DOHH2 (cell line): ENCODE data around the gene CACNA1D.

Experiments used
- H3F3A ChIP-seq: fragments of 200-600 bp; sonication (generic), shearing (Covaris generic); 2 replicates; pipeline ENCODE4 v1.6.0; 2016; ENCODE audit warnings: antibody characterized with exemption, mild to moderate bottlenecking; ENCODE audit not compliant: control insufficient read depth, insufficient read depth
- H3K27ac ChIP-seq: fragments of 200-600 bp; sonication (generic); 2 replicates; pipeline ENCODE4 v1.5.1; 2014; ENCODE audit warnings: low read depth, mild to moderate bottlenecking, low read length, moderate library complexity
- H3K27me3 ChIP-seq: fragments of 200-600 bp; sonication (generic); 2 replicates; pipeline ENCODE4 v1.6.1; 2014; ENCODE audit warnings: mild to moderate bottlenecking, low read length, mixed read lengths; ENCODE audit not compliant: control insufficient read depth
- H3K36me3 ChIP-seq: fragments of 200-600 bp; sonication (generic); 2 replicates; pipeline ENCODE4 v1.6.1; 2014; ENCODE audit warnings: mild to moderate bottlenecking, low read length, moderate library complexity, mixed read lengths; ENCODE audit not compliant: control insufficient read depth
- H3K4me1 ChIP-seq: fragments of 200-600 bp; sonication (generic); 2 replicates; pipeline ENCODE4 v1.6.1; 2014; ENCODE audit warnings: mild to moderate bottlenecking, low read length, mixed read lengths; ENCODE audit not compliant: control insufficient read depth
- H3K4me2 ChIP-seq: fragments of 200-600 bp; sonication (generic); 2 replicates; pipeline ENCODE4 v1.6.0; 2014; ENCODE audit warnings: mild to moderate bottlenecking, low read length, moderate library complexity
- H3K4me3 ChIP-seq: fragments of 200-600 bp; sonication (generic); 2 replicates; pipeline ENCODE4 v1.5.1; 2014; ENCODE audit warnings: mild to moderate bottlenecking, low read length, mixed read lengths
- H3K79me2 ChIP-seq: fragments of 200-600 bp; sonication (generic); 2 replicates; pipeline ENCODE4 v1.6.1; 2014; ENCODE audit warnings: mild to moderate bottlenecking, low read length, mixed read lengths; ENCODE audit not compliant: control insufficient read depth
- H3K9me2 ChIP-seq: fragments of 200-600 bp; sonication (generic); replicated peaks from 2 replicates; pipeline ENCODE4 v1.6.1; 2014; ENCODE audit warnings: mild to moderate bottlenecking, low read length, mixed read lengths; ENCODE audit not compliant: control insufficient read depth
- H3K9me3 ChIP-seq: fragments of 200-600 bp; sonication (generic); 2 replicates; pipeline ENCODE4 v1.6.1; 2014; ENCODE audit warnings: antibody characterized with exemption, low read length, mixed read lengths; ENCODE audit not compliant: control insufficient read depth, insufficient read depth
- H4K20me1 ChIP-seq: fragments of 200-600 bp; sonication (generic); 2 replicates; pipeline ENCODE4 v1.6.0; 2014; ENCODE audit warnings: low read depth, mild to moderate bottlenecking, antibody characterized with exemption, low read length, moderate library complexity; ENCODE audit not compliant: control insufficient read depth, insufficient read depth
- EZH2phosphoT487 ChIP-seq: fragments of 200-600 bp; sonication (generic); IDR thresholded peaks from 2 replicates; pipeline ENCODE4 v1.6.1; 2017; ENCODE audit warnings: borderline replicate concordance, mild to moderate bottlenecking, antibody characterized with exemption, low read length, moderate library complexity, mixed read lengths
- TF ChIP-seq, protein P1 (sequence below): fragments of 200-600 bp; sonication (generic); IDR thresholded peaks from one replicate; pipeline ENCODE4 v1.5.1; 2014; ENCODE audit warnings: antibody characterized with exemption, mild to moderate bottlenecking, low read depth, low read length; ENCODE audit not compliant: poor library complexity, severe bottlenecking

CACNA1D gene

DNA sequence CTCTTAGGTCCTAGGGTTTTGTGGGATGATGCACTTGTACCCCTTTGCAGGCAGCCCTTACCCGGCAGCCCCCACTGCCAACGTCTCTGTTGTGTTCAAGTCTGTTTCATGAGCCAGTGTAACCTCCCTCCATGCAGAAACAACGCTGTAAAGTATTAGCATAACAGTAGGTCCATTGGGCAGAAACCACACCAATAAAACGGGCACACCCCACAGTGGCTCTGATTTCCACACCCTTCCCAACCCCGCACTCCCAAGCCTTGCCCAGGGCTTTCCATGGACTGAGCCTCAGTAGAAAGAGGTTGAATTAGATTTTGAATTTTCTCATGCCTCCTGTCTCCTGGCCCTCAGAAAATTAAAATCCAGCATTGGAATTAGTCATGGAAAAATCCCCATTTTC is 124.5 kb downstream of the CACNA1D start:
- TF ChIP-seq EZH2phosphoT487: no peak
- TF ChIP-seq, protein P1, sequence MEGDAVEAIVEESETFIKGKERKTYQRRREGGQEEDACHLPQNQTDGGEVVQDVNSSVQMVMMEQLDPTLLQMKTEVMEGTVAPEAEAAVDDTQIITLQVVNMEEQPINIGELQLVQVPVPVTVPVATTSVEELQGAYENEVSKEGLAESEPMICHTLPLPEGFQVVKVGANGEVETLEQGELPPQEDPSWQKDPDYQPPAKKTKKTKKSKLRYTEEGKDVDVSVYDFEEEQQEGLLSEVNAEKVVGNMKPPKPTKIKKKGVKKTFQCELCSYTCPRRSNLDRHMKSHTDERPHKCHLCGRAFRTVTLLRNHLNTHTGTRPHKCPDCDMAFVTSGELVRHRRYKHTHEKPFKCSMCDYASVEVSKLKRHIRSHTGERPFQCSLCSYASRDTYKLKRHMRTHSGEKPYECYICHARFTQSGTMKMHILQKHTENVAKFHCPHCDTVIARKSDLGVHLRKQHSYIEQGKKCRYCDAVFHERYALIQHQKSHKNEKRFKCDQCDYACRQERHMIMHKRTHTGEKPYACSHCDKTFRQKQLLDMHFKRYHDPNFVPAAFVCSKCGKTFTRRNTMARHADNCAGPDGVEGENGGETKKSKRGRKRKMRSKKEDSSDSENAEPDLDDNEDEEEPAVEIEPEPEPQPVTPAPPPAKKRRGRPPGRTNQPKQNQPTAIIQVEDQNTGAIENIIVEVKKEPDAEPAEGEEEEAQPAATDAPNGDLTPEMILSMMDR: no peak
- no peaks in the 10 kb centered on the region for H4K20me1 ChIP-seq
- no peaks in the 10 kb centered on the region for H3K9me2 ChIP-seq

DNA sequence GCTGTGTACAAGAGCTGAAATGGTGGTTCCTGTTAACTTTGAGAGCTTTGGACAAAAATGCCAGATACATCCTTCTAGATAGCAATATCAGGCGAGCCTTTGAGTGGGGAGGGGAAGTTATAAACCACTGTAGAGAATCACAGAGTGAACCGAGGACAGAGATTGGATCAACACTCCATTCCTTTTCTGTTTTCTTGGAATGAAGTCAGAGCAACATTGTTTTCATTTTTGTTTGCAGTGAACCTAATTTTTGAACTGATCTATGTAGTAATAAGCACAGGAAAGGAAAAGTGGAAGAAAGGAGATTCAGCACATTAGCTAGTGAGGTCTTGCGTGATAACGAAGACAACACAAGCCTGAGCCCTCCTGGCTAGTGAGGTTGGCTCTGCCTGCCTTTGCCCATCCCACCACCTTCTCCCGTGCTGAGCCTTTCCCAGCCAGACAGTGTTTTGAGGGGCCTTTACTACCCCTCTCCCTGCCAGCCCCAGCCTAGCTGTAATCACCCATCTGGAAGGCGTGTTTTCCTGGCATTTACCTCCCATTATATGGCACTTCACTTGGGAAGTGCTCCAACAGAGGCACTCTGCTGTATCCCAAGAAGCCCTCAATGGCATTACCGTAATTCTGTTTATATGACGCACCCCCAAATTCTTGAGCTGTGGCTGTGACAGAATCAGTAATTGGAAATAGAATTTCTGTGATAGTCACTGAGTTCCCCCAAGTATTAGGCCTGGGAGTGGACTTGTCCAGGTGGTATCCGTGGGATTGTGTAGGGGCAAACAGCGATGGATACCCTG is 129.8 kb downstream of the CACNA1D start:
- no peaks in the 10 kb centered on the region for H3F3A ChIP-seq
- no peaks in the 10 kb centered on the region for H3K4me1 ChIP-seq
- H4K20me1 ChIP-seq: no peaks in the 10 kb centered on the region
- no peaks in the 10 kb centered on the region for H3K36me3 ChIP-seq
- no peaks in the 10 kb centered on the region for H3K9me2 ChIP-seq
- H3K4me3 ChIP-seq: no peak overlapping the region
- H3K79me2 ChIP-seq: no peaks in the 10 kb centered on the region
- no peak for TF ChIP-seq EZH2phosphoT487
- TF ChIP-seq, protein P1: no peak
- H3K27me3 ChIP-seq: peaks cover 20% of the 10 kb centered on the region
- no peak overlapping the region for H3K27ac ChIP-seq
- H3K4me2 ChIP-seq: no peak overlapping the region
- H3K9me3 ChIP-seq: no peaks in the 10 kb centered on the region

More for the DNA sequence above, 124.5 kb downstream of the CACNA1D start:
- Histone ChIP-seq H3K9me3 (no peaks in the 10 kb centered on the region), H3K4me1 (no peaks in the 10 kb centered on the region), H3K27me3 (peaks cover 18% of the 10 kb centered on the region), H3F3A (no peaks in the 10 kb centered on the region), H3K4me3 (no peak overlapping the region), H3K27ac (no peak overlapping the region), H3K36me3 (no peaks in the 10 kb centered on the region), H3K79me2 (no peaks in the 10 kb centered on the region), H3K4me2 (no peak overlapping the region)

DNA sequence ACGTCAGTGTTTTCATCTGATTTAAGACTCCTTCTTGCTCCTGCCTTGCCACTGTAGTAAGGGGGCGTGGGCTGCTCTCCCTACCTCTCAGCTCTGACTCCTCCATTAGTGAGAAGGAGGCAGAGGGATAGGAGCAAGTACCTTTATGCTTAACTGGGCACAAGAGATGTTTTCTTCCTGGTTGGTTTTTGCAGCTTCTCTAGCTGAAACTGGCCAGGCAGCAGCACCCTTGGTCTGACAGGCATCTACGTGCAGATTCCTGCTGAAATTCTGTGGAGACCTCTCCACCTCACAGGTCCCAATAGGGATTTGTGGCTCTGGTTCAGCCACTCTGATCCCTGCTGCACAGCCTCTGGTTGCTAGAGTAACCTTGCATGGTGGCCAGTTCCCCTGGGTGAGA is 132.5 kb downstream of the CACNA1D start:
- no peaks in the 10 kb centered on the region for H3K79me2 ChIP-seq
- H4K20me1 ChIP-seq: no peaks in the 10 kb centered on the region
- H3K27me3 ChIP-seq: peaks cover 19% of the 10 kb centered on the region
- no peak overlapping the region for H3K4me3 ChIP-seq
- H3K4me2 ChIP-seq: no peak overlapping the region
- no peaks in the 10 kb centered on the region for H3K36me3 ChIP-seq
- no peaks in the 10 kb centered on the region for H3K9me2 ChIP-seq
- no peaks in the 10 kb centered on the region for H3K9me3 ChIP-seq
- no peaks in the 10 kb centered on the region for H3K4me1 ChIP-seq
- no peak for TF ChIP-seq EZH2phosphoT487
- TF ChIP-seq, protein P1: no peak
- H3K27ac ChIP-seq: no peak overlapping the region
- no peaks in the 10 kb centered on the region for H3F3A ChIP-seq
